Thoracic aorta endothelial cell (primary cell): Measurements from ENCODE around the gene PDCD11. TPM values are rescaled to one million over a fixed set of nuclear protein-coding genes. Genes with fewer than 3 reads are reported as not detected.

Experiments
- total RNA-seq: library from RNA; depleted of rRNA; stranded (reverse); fragments of >200 nt; gene quantifications from 2 replicates; pipeline ENCODE4 v1.2.3, GENCODE V29; 2012

The PDCD11 gene, protein sequence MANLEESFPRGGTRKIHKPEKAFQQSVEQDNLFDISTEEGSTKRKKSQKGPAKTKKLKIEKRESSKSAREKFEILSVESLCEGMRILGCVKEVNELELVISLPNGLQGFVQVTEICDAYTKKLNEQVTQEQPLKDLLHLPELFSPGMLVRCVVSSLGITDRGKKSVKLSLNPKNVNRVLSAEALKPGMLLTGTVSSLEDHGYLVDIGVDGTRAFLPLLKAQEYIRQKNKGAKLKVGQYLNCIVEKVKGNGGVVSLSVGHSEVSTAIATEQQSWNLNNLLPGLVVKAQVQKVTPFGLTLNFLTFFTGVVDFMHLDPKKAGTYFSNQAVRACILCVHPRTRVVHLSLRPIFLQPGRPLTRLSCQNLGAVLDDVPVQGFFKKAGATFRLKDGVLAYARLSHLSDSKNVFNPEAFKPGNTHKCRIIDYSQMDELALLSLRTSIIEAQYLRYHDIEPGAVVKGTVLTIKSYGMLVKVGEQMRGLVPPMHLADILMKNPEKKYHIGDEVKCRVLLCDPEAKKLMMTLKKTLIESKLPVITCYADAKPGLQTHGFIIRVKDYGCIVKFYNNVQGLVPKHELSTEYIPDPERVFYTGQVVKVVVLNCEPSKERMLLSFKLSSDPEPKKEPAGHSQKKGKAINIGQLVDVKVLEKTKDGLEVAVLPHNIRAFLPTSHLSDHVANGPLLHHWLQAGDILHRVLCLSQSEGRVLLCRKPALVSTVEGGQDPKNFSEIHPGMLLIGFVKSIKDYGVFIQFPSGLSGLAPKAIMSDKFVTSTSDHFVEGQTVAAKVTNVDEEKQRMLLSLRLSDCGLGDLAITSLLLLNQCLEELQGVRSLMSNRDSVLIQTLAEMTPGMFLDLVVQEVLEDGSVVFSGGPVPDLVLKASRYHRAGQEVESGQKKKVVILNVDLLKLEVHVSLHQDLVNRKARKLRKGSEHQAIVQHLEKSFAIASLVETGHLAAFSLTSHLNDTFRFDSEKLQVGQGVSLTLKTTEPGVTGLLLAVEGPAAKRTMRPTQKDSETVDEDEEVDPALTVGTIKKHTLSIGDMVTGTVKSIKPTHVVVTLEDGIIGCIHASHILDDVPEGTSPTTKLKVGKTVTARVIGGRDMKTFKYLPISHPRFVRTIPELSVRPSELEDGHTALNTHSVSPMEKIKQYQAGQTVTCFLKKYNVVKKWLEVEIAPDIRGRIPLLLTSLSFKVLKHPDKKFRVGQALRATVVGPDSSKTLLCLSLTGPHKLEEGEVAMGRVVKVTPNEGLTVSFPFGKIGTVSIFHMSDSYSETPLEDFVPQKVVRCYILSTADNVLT (N-terminal part only)
- 61.0 and 62.6 TPM in 2 replicates for total RNA-seq

GRCh38 chr10:103396067-103396788 is at the start of gene PDCD11, which contains the start of gene ATP5MK:
Gene PDCD11, plus strand, starts transcription at chr10:103396626. Its CDS starts 1,801 bp downstream, at chr10:103398427.
Gene ATP5MK, minus strand, starts transcription at chr10:103396475. Its CDS starts 4,018 bp downstream, at chr10:103392457.

GRCh38 chr10:103350517-103351260 is 45.7 kb upstream of the PDCD11 start, which contains the start of gene PCGF6:
Gene PCGF6, minus strand, starts transcription at chr10:103351140. Its CDS starts 74 bp downstream, at chr10:103351066.

GRCh38 chr10:103367782-103368518 is 28.5 kb upstream of the PDCD11 start, which contains the start of gene TAF5:
Gene TAF5, plus strand, starts transcription at chr10:103367976. Its CDS starts 14 bp downstream, at chr10:103367990.

GRCh38 chr10:103451831-103452505 is 55.5 kb downstream of the PDCD11 start, which contains the start of gene CALHM2:
Gene CALHM2, minus strand, starts transcription at chr10:103452370. Its CDS starts 2,429 bp downstream, at chr10:103449941.

DNA sequence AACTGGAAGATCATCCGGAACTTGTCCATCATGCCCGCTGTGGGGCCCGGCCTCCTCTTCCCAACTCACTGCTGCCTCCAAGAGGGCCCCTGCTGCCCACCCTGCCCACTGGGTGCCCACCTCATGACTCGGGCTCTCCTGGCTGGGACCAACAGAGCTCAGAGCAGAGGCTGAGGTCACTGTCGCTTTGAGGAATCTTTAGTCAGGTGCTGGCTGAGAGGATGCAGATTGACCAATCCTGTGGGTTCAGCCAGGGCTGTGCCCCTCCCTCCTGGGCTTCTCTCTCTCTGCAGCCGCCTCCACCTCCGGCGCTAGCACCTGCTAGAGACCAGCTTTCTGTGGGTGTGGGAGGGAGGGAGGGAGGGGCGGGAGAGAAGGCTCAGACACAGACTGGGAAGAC is 62.3 kb downstream of the PDCD11 start, which contains the start of gene CALHM1:
Gene CALHM1, minus strand, starts transcription at position 181 of the 400 bp plus-strand sequence. Its CDS starts 149 bp downstream, at position 32.

GRCh38 chr10:103479135-103479534 is 82.7 kb downstream of the PDCD11 start, which contains the start of gene CALHM3:
Gene CALHM3, minus strand, starts transcription at chr10:103479240. Its CDS starts 208 bp downstream, at chr10:103479032.

DNA sequence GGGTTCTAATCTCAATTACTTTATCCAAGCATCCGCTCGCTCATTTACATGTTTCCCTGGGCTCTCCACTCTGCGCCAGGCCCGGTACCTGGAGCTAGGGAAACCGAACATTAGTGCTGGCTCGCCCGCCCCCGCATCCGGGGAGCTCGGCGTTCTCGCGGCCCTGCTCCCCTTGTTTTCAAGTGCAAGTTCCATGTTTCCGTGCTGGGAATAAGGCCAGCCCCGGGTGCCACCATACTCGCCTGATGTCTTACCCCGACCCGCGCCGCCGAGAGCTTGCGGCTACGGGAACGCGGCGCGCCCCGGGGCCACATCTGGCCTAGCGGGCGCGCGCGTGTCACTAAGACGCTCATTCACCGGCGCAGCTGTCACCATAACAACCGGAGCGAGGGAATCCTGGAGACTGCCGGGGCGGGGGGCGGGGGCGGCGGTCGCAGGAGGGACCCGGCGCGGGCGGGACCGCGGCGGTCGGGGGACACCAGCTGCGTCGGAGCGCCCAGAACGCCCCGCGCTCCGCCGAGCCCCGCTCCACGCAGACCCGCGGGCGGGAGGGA is 97.0 kb downstream of the PDCD11 start, which contains the start of gene NEURL1:
Gene NEURL1, plus strand, starts transcription at position 344 of the 554 bp plus-strand sequence. CDS start 683 bp downstream, outside the sequence.

Other genes with a start within 250 kb of the PDCD11 start
- gene NT5C2, start 203.4 kb upstream of the PDCD11 start, total RNA-seq = 71.1 and 77.4 TPM in 2 replicates
- gene RPEL1, start 150.7 kb upstream of the PDCD11 start, total RNA-seq = 0.07 and 0.27 TPM in 2 replicates
- gene INA, start 119.5 kb upstream of the PDCD11 start, total RNA-seq = 0.29 and 0.66 TPM in 2 replicates
- gene PCGF6, start 45.5 kb upstream of the PDCD11 start, total RNA-seq = 17.6 and 19.0 TPM in 2 replicates
- gene TAF5, start 28.6 kb upstream of the PDCD11 start, total RNA-seq = 8.0 and 10.8 TPM in 2 replicates
- 285 and 339 TPM in 2 replicates for gene ATP5MK, start 151 bp upstream of the PDCD11 start, total RNA-seq
- 13.3 and 17.6 TPM in 2 replicates for gene CALHM2, start 55.7 kb downstream of the PDCD11 start, total RNA-seq
- gene CALHM1, start 62.3 kb downstream of the PDCD11 start, total RNA-seq = not detected in 2 replicates
- gene CALHM3, start 82.6 kb downstream of the PDCD11 start, total RNA-seq = not detected in 2 replicates
- under 0.01 and 0.43 TPM in 2 replicates for gene NEURL1, start 97.1 kb downstream of the PDCD11 start, total RNA-seq